GM23338 (cell line): ENCODE measurements around the gene OVCH1. TPM values are rescaled to one million over a fixed set of nuclear protein-coding genes. Genes with fewer than 3 reads are reported as not detected.
A peak's percentile ranks its signal among the peaks of the same experiment; 100 is the strongest.

Experiments
- ATAC-seq: fragments of 200-7000 bp; cut with Tn5 transposase; 3 replicates; pipeline ENCODE4 v1.9.1; 2020
- DNase-seq: peaks from one replicate; pipeline ENCODE4 v3.0.0-alpha.2; 2015; ENCODE audit warnings: low spot score
- H2AFZ ChIP-seq: fragments of 200-600 bp; sonication (generic); 2 replicates; pipeline ENCODE4 v1.8.0; 2016; ENCODE audit warnings: antibody characterized with exemption, mild to moderate bottlenecking, moderate library complexity
- H3F3A ChIP-seq: fragments of 200-600 bp; sonication (generic); replicated peaks from 2 replicates; pipeline ENCODE4 v1.8.0; 2017; ENCODE audit warnings: antibody characterized with exemption, mixed run types, low read depth
- H3K27ac ChIP-seq: fragments of 200-600 bp; sonication (generic); 2 replicates; pipeline ENCODE4 v1.6.1; 2016; ENCODE audit warnings: low read depth
- H3K27me3 ChIP-seq: fragments of 200-600 bp; sonication (generic); 2 replicates; pipeline ENCODE4 v1.8.0; 2016; ENCODE audit warnings: mild to moderate bottlenecking, mixed run types, moderate library complexity; ENCODE audit not compliant: insufficient read depth
- H3K36me3 ChIP-seq: fragments of 200-600 bp; sonication (generic); 2 replicates; pipeline ENCODE4 v1.8.0; 2016; ENCODE audit warnings: mild to moderate bottlenecking; ENCODE audit not compliant: insufficient read depth
- H3K4me1 ChIP-seq: fragments of 200-600 bp; sonication (generic); 2 replicates; pipeline ENCODE4 v1.8.0; 2016; ENCODE audit warnings: mild to moderate bottlenecking, moderate library complexity; ENCODE audit not compliant: insufficient read depth
- H3K4me2 ChIP-seq: fragments of 200-600 bp; sonication (generic); 2 replicates; pipeline ENCODE4 v1.7.1; 2017; ENCODE audit warnings: mixed run types
- H3K4me3 ChIP-seq: fragments of 200-600 bp; sonication (generic); 2 replicates; pipeline ENCODE4 v1.6.1; 2016; ENCODE audit warnings: mixed run types
- H3K79me2 ChIP-seq: fragments of 200-600 bp; sonication (generic); replicated peaks from 2 replicates; pipeline ENCODE4 v1.8.0; 2017; ENCODE audit warnings: mild to moderate bottlenecking; ENCODE audit not compliant: insufficient read depth
- H3K9me2 ChIP-seq: fragments of 200-600 bp; sonication (generic); 2 replicates; pipeline ENCODE4 v1.8.0; 2017; ENCODE audit not compliant: insufficient read depth
- H4K20me1 ChIP-seq: fragments of 200-600 bp; sonication (generic); replicated peaks from 2 replicates; pipeline ENCODE4 v1.8.0; 2017; ENCODE audit warnings: mild to moderate bottlenecking; ENCODE audit not compliant: insufficient read depth
- H3K27ac Mint-ChIP-seq: 2 replicates; pipeline ENCODE4 v1.8.0; 2020; ENCODE audit warnings: inconsistent platforms, mild to moderate bottlenecking, moderate library complexity, mixed read lengths
- H3K27me3 Mint-ChIP-seq: 3 replicates; pipeline ENCODE4 v1.8.0; 2022; ENCODE audit warnings: low read depth, mild to moderate bottlenecking, moderate library complexity, mixed read lengths, inconsistent platforms; ENCODE audit not compliant: insufficient read depth, poor library complexity
- H3K36me3 Mint-ChIP-seq: 3 replicates; pipeline ENCODE4 v1.8.0; 2021; ENCODE audit warnings: low read depth, mild to moderate bottlenecking, inconsistent platforms, moderate library complexity, mixed read lengths
- H3K4me1 Mint-ChIP-seq: 3 replicates; pipeline ENCODE4 v1.8.0; 2020; ENCODE audit warnings: mild to moderate bottlenecking, inconsistent platforms, mixed read lengths
- H3K4me3 Mint-ChIP-seq: 3 replicates; pipeline ENCODE4 v1.8.0; 2021; ENCODE audit warnings: moderate library complexity, mild to moderate bottlenecking, inconsistent platforms, mixed read lengths
- H3K9me3 Mint-ChIP-seq: 3 replicates; pipeline ENCODE4 v1.8.0; 2020; ENCODE audit warnings: moderate library complexity, mild to moderate bottlenecking, inconsistent platforms, mixed read lengths
- EZH2phosphoT487 ChIP-seq: fragments of 200-600 bp; sonication (generic); IDR thresholded peaks from one replicate; pipeline ENCODE4 v1.8.1; 2018; ENCODE audit warnings: antibody characterized with exemption; ENCODE audit not compliant: unreplicated experiment
- JUNB ChIP-seq: IDR thresholded peaks from one replicate; pipeline ENCODE4 v1.6.1; 2016; ENCODE audit warnings: antibody characterized with exemption; ENCODE audit not compliant: unreplicated experiment
- POLR2AphosphoS5 ChIP-seq: IDR thresholded peaks from 2 replicates; pipeline ENCODE4 v1.6.1; 2016; ENCODE audit warnings: antibody characterized with exemption, low read depth
- ZNF331 ChIP-seq: fragments of 250-450 bp; sonication (Bioruptor Pico); IDR thresholded peaks from 2 replicates; pipeline ENCODE4 v1.5.0; 2020; ENCODE audit warnings: low read depth, mild to moderate bottlenecking, moderate library complexity
- polyA plus RNA-seq: library from polyadenylated mRNA; unstranded; fragments of >200 nt; fragmentation: Nextera tagmentation; extraction: Ambion mirVana; gene quantifications from 2 replicates; pipeline ENCODE4 v1.2.1, GENCODE V29; 2016
- total RNA-seq: library from RNA; depleted of rRNA; stranded (reverse); fragments of >200 nt; shearing (Covaris generic); gene quantifications from 2 replicates; pipeline ENCODE4 v1.2.3, GENCODE V29; 2014
- TF ChIP-seq, protein P1 (sequence below): IDR thresholded peaks from one replicate; pipeline ENCODE4 v1.6.1; 2018; ENCODE audit warnings: antibody characterized with exemption; ENCODE audit not compliant: unreplicated experiment
- TF ChIP-seq, protein P2 (sequence below): fragments of 250-450 bp; sonication (Bioruptor Pico); IDR thresholded peaks from 2 replicates; pipeline ENCODE4 v1.5.0; 2020; ENCODE audit warnings: mild to moderate bottlenecking, moderate library complexity
- TF ChIP-seq, protein P3 (sequence below): IDR thresholded peaks from 2 replicates; pipeline ENCODE4 v1.6.1; 2016; ENCODE audit warnings: antibody characterized with exemption

OVCH1 gene
- total and polyA plus RNA-seq, 2 experiments from 2014 or later, result not detected

DNA sequence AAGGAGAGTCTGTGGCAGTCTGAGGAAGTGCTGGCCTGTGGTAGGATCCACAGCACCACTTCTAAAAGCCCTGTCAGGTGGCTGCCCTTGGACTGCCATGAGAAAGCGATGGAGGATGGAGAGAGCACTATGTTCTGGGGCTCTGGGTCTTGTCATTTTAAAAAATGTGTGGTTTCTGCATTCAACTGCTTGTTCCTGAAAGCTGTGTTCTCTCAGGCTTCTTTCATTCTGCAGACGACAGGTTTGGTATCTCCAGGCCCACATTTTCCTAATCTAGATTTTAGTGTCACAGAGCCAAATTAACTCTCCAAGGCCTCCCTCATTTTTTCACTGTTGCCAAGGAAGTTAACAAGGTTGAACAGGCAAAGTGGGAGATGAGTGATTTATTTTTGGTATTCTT lies 10.5 kb downstream of the OVCH1 start:
- no peaks in the 10 kb centered on the region for H3K27me3 ChIP-seq
- no peaks in the 10 kb centered on the region for H3K9me2 ChIP-seq
- no peaks in the 10 kb centered on the region for H3K4me1 ChIP-seq
- Mint-ChIP-seq H3K9me3 (no peaks in the 10 kb centered on the region), H3K36me3 (no peaks in the 10 kb centered on the region), H3K4me1 (no peaks in the 10 kb centered on the region), H3K27me3 (no peaks in the 10 kb centered on the region), H3K4me3 (no peak overlapping the region), H3K27ac (no peak overlapping the region)
- H3K4me2 ChIP-seq, result no peak overlapping the region
- ATAC-seq (peak; percentile 32; the same call in 2 of the 3 replicates), DNase-seq (no peak)
- H2AFZ ChIP-seq, result no peak overlapping the region
- H3F3A ChIP-seq, result no peaks in the 10 kb centered on the region
- H3K27ac ChIP-seq, result no peak overlapping the region
- TF ChIP-seq, protein P1, sequence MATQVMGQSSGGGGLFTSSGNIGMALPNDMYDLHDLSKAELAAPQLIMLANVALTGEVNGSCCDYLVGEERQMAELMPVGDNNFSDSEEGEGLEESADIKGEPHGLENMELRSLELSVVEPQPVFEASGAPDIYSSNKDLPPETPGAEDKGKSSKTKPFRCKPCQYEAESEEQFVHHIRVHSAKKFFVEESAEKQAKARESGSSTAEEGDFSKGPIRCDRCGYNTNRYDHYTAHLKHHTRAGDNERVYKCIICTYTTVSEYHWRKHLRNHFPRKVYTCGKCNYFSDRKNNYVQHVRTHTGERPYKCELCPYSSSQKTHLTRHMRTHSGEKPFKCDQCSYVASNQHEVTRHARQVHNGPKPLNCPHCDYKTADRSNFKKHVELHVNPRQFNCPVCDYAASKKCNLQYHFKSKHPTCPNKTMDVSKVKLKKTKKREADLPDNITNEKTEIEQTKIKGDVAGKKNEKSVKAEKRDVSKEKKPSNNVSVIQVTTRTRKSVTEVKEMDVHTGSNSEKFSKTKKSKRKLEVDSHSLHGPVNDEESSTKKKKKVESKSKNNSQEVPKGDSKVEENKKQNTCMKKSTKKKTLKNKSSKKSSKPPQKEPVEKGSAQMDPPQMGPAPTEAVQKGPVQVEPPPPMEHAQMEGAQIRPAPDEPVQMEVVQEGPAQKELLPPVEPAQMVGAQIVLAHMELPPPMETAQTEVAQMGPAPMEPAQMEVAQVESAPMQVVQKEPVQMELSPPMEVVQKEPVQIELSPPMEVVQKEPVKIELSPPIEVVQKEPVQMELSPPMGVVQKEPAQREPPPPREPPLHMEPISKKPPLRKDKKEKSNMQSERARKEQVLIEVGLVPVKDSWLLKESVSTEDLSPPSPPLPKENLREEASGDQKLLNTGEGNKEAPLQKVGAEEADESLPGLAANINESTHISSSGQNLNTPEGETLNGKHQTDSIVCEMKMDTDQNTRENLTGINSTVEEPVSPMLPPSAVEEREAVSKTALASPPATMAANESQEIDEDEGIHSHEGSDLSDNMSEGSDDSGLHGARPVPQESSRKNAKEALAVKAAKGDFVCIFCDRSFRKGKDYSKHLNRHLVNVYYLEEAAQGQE, result no peak
- no peak for TF ChIP-seq POLR2AphosphoS5
- no peak for TF ChIP-seq EZH2phosphoT487
- TF ChIP-seq, protein P2, sequence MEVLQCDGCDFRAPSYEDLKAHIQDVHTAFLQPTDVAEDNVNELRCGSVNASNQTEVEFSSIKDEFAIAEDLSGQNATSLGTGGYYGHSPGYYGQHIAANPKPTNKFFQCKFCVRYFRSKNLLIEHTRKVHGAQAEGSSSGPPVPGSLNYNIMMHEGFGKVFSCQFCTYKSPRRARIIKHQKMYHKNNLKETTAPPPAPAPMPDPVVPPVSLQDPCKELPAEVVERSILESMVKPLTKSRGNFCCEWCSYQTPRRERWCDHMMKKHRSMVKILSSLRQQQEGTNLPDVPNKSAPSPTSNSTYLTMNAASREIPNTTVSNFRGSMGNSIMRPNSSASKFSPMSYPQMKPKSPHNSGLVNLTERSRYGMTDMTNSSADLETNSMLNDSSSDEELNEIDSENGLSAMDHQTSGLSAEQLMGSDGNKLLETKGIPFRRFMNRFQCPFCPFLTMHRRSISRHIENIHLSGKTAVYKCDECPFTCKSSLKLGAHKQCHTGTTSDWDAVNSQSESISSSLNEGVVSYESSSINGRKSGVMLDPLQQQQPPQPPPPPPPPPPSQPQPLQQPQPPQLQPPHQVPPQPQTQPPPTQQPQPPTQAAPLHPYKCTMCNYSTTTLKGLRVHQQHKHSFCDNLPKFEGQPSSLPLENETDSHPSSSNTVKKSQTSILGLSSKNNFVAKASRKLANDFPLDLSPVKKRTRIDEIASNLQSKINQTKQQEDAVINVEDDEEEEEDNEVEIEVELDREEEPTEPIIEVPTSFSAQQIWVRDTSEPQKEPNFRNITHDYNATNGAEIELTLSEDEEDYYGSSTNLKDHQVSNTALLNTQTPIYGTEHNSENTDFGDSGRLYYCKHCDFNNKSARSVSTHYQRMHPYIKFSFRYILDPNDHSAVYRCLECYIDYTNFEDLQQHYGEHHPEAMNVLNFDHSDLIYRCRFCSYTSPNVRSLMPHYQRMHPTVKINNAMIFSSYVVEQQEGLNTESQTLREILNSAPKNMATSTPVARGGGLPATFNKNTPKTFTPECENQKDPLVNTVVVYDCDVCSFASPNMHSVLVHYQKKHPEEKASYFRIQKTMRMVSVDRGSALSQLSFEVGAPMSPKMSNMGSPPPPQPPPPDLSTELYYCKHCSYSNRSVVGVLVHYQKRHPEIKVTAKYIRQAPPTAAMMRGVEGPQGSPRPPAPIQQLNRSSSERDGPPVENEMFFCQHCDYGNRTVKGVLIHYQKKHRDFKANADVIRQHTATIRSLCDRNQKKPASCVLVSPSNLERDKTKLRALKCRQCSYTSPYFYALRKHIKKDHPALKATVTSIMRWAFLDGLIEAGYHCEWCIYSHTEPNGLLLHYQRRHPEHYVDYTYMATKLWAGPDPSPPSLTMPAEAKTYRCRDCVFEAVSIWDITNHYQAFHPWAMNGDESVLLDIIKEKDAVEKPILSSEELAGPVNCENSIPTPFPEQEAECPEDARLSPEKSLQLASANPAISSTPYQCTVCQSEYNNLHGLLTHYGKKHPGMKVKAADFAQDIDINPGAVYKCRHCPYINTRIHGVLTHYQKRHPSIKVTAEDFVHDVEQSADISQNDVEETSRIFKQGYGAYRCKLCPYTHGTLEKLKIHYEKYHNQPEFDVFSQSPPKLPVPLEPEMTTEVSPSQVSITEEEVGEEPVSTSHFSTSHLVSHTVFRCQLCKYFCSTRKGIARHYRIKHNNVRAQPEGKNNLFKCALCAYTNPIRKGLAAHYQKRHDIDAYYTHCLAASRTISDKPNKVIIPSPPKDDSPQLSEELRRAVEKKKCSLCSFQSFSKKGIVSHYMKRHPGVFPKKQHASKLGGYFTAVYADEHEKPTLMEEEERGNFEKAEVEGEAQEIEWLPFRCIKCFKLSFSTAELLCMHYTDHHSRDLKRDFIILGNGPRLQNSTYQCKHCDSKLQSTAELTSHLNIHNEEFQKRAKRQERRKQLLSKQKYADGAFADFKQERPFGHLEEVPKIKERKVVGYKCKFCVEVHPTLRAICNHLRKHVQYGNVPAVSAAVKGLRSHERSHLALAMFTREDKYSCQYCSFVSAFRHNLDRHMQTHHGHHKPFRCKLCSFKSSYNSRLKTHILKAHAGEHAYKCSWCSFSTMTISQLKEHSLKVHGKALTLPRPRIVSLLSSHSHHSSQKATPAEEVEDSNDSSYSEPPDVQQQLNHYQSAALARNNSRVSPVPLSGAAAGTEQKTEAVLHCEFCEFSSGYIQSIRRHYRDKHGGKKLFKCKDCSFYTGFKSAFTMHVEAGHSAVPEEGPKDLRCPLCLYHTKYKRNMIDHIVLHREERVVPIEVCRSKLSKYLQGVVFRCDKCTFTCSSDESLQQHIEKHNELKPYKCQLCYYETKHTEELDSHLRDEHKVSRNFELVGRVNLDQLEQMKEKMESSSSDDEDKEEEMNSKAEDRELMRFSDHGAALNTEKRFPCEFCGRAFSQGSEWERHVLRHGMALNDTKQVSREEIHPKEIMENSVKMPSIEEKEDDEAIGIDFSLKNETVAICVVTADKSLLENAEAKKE (CRISPR knock-in tag), result no peak
- no peak for TF ChIP-seq JUNB
- TF ChIP-seq, protein P3, sequence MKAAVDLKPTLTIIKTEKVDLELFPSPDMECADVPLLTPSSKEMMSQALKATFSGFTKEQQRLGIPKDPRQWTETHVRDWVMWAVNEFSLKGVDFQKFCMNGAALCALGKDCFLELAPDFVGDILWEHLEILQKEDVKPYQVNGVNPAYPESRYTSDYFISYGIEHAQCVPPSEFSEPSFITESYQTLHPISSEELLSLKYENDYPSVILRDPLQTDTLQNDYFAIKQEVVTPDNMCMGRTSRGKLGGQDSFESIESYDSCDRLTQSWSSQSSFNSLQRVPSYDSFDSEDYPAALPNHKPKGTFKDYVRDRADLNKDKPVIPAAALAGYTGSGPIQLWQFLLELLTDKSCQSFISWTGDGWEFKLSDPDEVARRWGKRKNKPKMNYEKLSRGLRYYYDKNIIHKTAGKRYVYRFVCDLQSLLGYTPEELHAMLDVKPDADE, result no peak
- TF ChIP-seq ZNF331 (CRISPR knock-in tag), result no peak
- H3K79me2 ChIP-seq, result no peaks in the 10 kb centered on the region
- H3K4me3 ChIP-seq, result no peak overlapping the region
- H3K36me3 ChIP-seq, result no peaks in the 10 kb centered on the region
- H4K20me1 ChIP-seq, result no peaks in the 10 kb centered on the region
